Tibial nerve (tissue), 4 donors: ENCODE measurements around the gene KIR2DL1.

Experiments
- CTCF ChIP-seq, 5 experiments: fragments of 200-600 bp in 3 of 5; fragments of 450-650 bp in 2 of 5; sonication (generic) in 3 of 5; IDR thresholded peaks; one replicate each; pipeline ENCODE4 v1.5.1; 2016 to 2019; ENCODE audit warnings: antibody characterized with exemption in 5 of 5, mild to moderate bottlenecking in 3 of 5, moderate library complexity in 2 of 5
- EP300 ChIP-seq, 2 donors: sonication (generic); formaldehyde crosslinking; IDR thresholded peaks; one replicate each; pipeline ENCODE4 v1.6.1; 2017; ENCODE audit warnings: antibody characterized with exemption in 2 of 2, mild to moderate bottlenecking in 1 of 2

- no peak for TF ChIP-seq CTCF (IDR thresholded peaks at IDR 0.05)
- TF ChIP-seq EP300 (IDR thresholded peaks at IDR 0.05): no peak
Measured at GRCh38 chr19:54739587-54740497, 29.8 kb upstream of the KIR2DL1 start.
